ENCODE measurements around the gene MAFG. TPM values are rescaled to one million over a fixed set of nuclear protein-coding genes. Genes with fewer than 3 reads are reported as not detected.

MAFG gene
- total and polyA plus RNA-seq, 2 experiments from 2014 or later = 17.2 to 33.4 TPM

DNA sequence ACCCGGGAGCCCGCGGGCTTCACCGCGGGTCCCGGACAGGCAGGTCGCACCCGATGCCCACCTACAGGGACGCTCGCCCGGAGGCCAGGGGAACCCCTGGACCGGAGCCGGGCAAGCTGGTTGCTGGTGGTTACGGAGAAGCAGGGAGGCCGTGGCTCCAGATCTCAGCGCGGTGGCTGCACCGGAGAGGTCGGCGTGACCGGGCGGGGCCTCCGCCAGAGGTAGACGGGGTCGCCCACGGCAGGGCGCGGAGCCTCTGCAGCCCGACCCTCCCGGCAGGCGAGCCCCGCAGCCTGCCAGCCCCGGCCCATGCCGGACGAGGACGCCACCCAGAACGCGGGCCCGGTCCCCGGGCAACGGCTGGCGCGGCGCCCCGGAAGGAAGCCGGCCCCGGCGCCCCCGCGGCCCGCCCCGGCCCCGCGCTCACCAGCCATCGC lies 16.7 kb downstream of the MAFG start (continued):
- TF ChIP-seq, protein P1, sequence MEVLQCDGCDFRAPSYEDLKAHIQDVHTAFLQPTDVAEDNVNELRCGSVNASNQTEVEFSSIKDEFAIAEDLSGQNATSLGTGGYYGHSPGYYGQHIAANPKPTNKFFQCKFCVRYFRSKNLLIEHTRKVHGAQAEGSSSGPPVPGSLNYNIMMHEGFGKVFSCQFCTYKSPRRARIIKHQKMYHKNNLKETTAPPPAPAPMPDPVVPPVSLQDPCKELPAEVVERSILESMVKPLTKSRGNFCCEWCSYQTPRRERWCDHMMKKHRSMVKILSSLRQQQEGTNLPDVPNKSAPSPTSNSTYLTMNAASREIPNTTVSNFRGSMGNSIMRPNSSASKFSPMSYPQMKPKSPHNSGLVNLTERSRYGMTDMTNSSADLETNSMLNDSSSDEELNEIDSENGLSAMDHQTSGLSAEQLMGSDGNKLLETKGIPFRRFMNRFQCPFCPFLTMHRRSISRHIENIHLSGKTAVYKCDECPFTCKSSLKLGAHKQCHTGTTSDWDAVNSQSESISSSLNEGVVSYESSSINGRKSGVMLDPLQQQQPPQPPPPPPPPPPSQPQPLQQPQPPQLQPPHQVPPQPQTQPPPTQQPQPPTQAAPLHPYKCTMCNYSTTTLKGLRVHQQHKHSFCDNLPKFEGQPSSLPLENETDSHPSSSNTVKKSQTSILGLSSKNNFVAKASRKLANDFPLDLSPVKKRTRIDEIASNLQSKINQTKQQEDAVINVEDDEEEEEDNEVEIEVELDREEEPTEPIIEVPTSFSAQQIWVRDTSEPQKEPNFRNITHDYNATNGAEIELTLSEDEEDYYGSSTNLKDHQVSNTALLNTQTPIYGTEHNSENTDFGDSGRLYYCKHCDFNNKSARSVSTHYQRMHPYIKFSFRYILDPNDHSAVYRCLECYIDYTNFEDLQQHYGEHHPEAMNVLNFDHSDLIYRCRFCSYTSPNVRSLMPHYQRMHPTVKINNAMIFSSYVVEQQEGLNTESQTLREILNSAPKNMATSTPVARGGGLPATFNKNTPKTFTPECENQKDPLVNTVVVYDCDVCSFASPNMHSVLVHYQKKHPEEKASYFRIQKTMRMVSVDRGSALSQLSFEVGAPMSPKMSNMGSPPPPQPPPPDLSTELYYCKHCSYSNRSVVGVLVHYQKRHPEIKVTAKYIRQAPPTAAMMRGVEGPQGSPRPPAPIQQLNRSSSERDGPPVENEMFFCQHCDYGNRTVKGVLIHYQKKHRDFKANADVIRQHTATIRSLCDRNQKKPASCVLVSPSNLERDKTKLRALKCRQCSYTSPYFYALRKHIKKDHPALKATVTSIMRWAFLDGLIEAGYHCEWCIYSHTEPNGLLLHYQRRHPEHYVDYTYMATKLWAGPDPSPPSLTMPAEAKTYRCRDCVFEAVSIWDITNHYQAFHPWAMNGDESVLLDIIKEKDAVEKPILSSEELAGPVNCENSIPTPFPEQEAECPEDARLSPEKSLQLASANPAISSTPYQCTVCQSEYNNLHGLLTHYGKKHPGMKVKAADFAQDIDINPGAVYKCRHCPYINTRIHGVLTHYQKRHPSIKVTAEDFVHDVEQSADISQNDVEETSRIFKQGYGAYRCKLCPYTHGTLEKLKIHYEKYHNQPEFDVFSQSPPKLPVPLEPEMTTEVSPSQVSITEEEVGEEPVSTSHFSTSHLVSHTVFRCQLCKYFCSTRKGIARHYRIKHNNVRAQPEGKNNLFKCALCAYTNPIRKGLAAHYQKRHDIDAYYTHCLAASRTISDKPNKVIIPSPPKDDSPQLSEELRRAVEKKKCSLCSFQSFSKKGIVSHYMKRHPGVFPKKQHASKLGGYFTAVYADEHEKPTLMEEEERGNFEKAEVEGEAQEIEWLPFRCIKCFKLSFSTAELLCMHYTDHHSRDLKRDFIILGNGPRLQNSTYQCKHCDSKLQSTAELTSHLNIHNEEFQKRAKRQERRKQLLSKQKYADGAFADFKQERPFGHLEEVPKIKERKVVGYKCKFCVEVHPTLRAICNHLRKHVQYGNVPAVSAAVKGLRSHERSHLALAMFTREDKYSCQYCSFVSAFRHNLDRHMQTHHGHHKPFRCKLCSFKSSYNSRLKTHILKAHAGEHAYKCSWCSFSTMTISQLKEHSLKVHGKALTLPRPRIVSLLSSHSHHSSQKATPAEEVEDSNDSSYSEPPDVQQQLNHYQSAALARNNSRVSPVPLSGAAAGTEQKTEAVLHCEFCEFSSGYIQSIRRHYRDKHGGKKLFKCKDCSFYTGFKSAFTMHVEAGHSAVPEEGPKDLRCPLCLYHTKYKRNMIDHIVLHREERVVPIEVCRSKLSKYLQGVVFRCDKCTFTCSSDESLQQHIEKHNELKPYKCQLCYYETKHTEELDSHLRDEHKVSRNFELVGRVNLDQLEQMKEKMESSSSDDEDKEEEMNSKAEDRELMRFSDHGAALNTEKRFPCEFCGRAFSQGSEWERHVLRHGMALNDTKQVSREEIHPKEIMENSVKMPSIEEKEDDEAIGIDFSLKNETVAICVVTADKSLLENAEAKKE (CRISPR knock-in tag; IDR thresholded peaks at IDR 0.05) = no peak
- no peak for TF ChIP-seq ZNF331 (CRISPR knock-in tag; IDR thresholded peaks at IDR 0.05; ENCODE audit: low read depth)
- TF ChIP-seq, protein P2, sequence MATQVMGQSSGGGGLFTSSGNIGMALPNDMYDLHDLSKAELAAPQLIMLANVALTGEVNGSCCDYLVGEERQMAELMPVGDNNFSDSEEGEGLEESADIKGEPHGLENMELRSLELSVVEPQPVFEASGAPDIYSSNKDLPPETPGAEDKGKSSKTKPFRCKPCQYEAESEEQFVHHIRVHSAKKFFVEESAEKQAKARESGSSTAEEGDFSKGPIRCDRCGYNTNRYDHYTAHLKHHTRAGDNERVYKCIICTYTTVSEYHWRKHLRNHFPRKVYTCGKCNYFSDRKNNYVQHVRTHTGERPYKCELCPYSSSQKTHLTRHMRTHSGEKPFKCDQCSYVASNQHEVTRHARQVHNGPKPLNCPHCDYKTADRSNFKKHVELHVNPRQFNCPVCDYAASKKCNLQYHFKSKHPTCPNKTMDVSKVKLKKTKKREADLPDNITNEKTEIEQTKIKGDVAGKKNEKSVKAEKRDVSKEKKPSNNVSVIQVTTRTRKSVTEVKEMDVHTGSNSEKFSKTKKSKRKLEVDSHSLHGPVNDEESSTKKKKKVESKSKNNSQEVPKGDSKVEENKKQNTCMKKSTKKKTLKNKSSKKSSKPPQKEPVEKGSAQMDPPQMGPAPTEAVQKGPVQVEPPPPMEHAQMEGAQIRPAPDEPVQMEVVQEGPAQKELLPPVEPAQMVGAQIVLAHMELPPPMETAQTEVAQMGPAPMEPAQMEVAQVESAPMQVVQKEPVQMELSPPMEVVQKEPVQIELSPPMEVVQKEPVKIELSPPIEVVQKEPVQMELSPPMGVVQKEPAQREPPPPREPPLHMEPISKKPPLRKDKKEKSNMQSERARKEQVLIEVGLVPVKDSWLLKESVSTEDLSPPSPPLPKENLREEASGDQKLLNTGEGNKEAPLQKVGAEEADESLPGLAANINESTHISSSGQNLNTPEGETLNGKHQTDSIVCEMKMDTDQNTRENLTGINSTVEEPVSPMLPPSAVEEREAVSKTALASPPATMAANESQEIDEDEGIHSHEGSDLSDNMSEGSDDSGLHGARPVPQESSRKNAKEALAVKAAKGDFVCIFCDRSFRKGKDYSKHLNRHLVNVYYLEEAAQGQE (IDR thresholded peaks at IDR 0.05; ENCODE audit: unreplicated experiment) = no peak
- TF ChIP-seq CREB1 (CRISPR knock-in tag; IDR thresholded peaks at IDR 0.05; ENCODE audit: low read depth) = no peak
- TF ChIP-seq NANOG (IDR thresholded peaks at IDR 0.05; ENCODE audit: borderline replicate concordance) = no peak
